GM13976 (cell line): Measurements from ENCODE around the gene FIGNL2.

Experiments used
- DNase-seq: peaks from one replicate; pipeline ENCODE4 v3.0.0; 2012; ENCODE audit warnings: low spot score
- CTCF ChIP-seq: IDR thresholded peaks from 2 replicates; pipeline ENCODE4 v1.5.1; 2012; ENCODE audit warnings: borderline replicate concordance, mild to moderate bottlenecking; ENCODE audit not compliant: insufficient read depth; ENCODE audit errors: extremely low read depth, missing control alignments, control extremely low read depth
- in situ Hi-C: fragments of 300-500 bp; cut with MboI; formaldehyde crosslinking; loops from one replicate; pipeline ENCODE4 v1.12.0; 2022; ENCODE audit warnings: low sequenced_read_pairs, mixed read lengths, inconsistent platforms; ENCODE audit not compliant: unreplicated experiment

The FIGNL2 gene

DNA sequence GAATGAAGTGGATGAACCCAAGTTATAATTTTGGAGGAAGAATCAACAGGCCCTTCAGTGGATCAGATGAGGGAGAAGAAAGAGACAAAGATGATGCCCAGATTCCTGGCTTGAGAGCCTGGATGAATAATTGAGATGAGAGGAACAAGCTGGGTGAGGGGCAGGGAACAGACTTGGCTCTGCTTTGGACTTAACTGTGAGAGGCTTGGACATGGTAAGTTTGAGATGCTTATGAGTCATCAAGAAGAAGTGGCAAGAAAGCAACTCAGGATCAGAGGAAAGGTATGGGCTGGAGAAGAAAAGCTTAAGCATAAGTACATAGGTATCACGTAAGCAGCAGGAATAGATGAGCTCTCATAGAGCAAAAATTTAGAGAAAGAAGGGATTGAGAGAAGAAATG lies 55.3 kb downstream of the FIGNL2 start:
- in situ Hi-C loops = no loop called here
- TF ChIP-seq CTCF = no peak
- DNase-seq = no peak

- in situ Hi-C loops = no loop called here
- no peak for DNase-seq
- no peak for TF ChIP-seq CTCF
These were observed 56.1 kb downstream of the FIGNL2 start for GRCh38 chr12:51792417-51792816.

- no peak for DNase-seq
- TF ChIP-seq CTCF = no peak
- in situ Hi-C loops = no loop called here
These were observed 59.6 kb downstream of the FIGNL2 start for GRCh38 chr12:51788876-51789275.

DNA sequence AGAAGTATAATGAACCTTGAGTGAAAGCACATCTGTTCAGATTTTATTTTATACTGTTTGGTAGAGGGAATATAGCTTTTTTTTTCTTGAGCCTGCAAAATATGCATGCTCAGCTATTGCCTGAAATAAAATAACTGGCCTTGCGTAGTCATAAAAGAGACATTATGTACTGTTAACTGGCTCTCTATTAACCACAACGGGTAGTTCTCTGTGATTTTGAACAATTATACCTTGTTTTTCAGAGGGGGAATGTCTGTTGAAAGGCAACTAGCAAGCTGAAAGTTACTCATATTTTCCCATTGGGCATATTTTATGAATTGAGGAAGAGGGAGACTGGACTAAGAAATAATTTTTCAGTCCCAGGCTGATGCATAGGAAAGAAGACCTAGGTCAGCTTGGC lies 62.6 kb downstream of the FIGNL2 start:
- in situ Hi-C loops = no loop called here
- DNase-seq = no peak
- no peak for TF ChIP-seq CTCF

DNA sequence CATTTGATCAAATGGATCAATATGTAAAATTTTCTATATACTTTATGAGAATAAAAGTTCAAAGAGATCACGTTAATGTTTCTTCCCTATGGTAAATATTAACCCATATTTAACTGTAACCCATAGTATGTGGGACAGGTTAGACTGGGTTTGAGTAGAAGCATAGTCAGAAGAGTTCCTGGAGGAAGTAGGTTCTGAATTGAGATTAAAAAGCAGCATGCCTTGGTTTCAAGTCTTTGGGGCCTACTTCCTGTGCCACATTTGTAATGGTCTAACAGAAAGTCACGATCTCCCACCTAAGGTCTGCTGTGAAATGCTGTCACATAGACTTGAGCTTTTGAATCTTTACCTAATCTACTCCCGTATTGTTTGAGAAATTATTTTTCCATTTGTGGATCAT lies 63.8 kb downstream of the FIGNL2 start:
- no peak for TF ChIP-seq CTCF
- in situ Hi-C loops = no loop called here
- DNase-seq = no peak

DNA sequence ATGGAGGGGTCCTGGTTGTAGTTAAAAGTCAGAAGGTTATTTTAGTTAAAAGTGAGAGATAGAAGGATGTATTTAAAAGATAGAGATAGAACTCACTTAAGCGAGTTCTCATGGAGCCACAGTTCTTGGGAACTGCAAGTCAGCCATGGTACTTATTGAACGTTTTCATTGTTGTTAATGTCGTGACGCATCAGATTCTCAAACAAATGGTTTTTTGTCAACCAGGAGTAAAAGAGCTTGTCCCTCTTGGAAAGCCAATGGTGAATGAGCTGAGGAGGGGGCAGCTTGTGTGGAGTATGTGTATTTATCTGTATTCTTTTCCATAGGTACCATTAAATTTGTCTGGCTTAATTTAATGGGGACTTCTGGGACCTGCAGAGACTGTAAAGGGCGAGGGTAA lies 68.6 kb downstream of the FIGNL2 start:
- TF ChIP-seq CTCF = no peak
- DNase-seq = no peak
- in situ Hi-C loops = no loop called here

DNA sequence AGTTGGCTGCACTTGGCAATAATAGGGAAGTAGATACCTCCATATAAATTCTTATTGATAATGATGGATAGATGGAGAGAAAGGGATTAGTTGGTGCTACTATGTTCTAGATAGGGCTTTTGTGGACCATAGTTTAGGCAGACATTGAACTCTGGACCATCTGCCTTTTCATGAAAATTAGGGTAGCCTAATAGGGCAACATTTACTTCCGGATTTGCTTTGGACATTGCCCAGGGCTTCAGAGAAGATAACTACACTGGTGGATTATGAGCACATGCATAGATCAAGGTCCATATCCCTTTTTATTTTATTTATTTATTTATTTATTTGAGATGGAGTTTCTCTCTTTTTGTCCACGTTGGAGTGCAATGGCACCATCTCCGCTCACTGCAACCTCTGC lies 70.5 kb downstream of the FIGNL2 start:
- no peak for DNase-seq
- no peak for TF ChIP-seq CTCF
- in situ Hi-C loops = no loop called here
